Keratinocyte (primary cell): ENCODE data around the gene PLXDC1. TPM values are rescaled to one million over a fixed set of nuclear protein-coding genes. Genes with fewer than 3 reads are reported as not detected.

Source experiments
- DNase-seq: peaks from one replicate; pipeline ENCODE4 v3.0.0-alpha.2; 2011; ENCODE audit warnings: low read depth, missing footprints, low spot score
- FAIRE-seq: peaks from 2 replicates; lab custom pipeline; 2011; peaks lifted over from hg19 to GRCh38; lab: Jason Lieb, UNC
- H2AFZ ChIP-seq: 2 replicates; pipeline ENCODE4 v1.6.0; 2012; ENCODE audit warnings: low read length, control low read depth, inconsistent platforms; ENCODE audit not compliant: control insufficient read depth
- H3K27ac ChIP-seq: 2 replicates; pipeline ENCODE4 v1.5.1; 2011; ENCODE audit warnings: low read length; ENCODE audit not compliant: control insufficient read depth, insufficient read depth
- H3K27me3 ChIP-seq: 3 replicates; pipeline ENCODE4 v1.6.0; 2011; ENCODE audit warnings: low read length; ENCODE audit not compliant: control insufficient read depth, insufficient read depth; ENCODE audit errors: extremely low read depth
- H3K36me3 ChIP-seq, 2 experiments: 2 replicates in 1 of 2; 3 replicates in 1 of 2; pipeline ENCODE4 v1.5.1; 2011; ENCODE audit warnings: low read length in 2 of 2, mild to moderate bottlenecking in 1 of 2; ENCODE audit not compliant: control insufficient read depth in 2 of 2, insufficient read depth in 2 of 2; ENCODE audit errors: extremely low read depth in 1 of 2
- H3K4me1 ChIP-seq: 3 replicates; pipeline ENCODE4 v1.5.1; 2011; ENCODE audit warnings: low read length; ENCODE audit not compliant: control insufficient read depth, insufficient read depth; ENCODE audit errors: extremely low read depth
- H3K4me2 ChIP-seq: 3 replicates; pipeline ENCODE4 v1.6.0; 2011; ENCODE audit warnings: low read depth, low read length; ENCODE audit not compliant: control insufficient read depth, insufficient read depth; ENCODE audit errors: extremely low read depth
- H3K4me3 ChIP-seq, 3 experiments: fragments of 200-600 bp in 1 of 3; sonication (generic) in 1 of 3; 2 replicates in 2 of 3; 3 replicates in 1 of 3; pipeline ENCODE4 v1.5.1; 2011 to 2016; ENCODE audit warnings: low read length in 3 of 3, mild to moderate bottlenecking in 3 of 3, control low read depth in 2 of 3, inconsistent platforms in 1 of 3, low read depth in 1 of 3, mixed read lengths in 1 of 3, mixed run types in 1 of 3, moderate library complexity in 1 of 3; ENCODE audit not compliant: control insufficient read depth in 2 of 3, insufficient read depth in 2 of 3; ENCODE audit errors: extremely low read depth in 1 of 3
- H3K79me2 ChIP-seq: 2 replicates; pipeline ENCODE4 v1.6.0; 2012; ENCODE audit warnings: low read length; ENCODE audit not compliant: control insufficient read depth, insufficient read depth
- H3K9ac ChIP-seq: 3 replicates; pipeline ENCODE4 v1.6.0; 2011; ENCODE audit warnings: low read length; ENCODE audit not compliant: control insufficient read depth, insufficient read depth; ENCODE audit errors: extremely low read depth
- H3K9me1 ChIP-seq: 3 replicates; pipeline ENCODE4 v1.6.0; 2011; ENCODE audit warnings: low read length; ENCODE audit not compliant: control insufficient read depth, insufficient read depth; ENCODE audit errors: extremely low read depth
- H3K9me3 ChIP-seq: 2 replicates; pipeline ENCODE4 v1.5.1; 2012; ENCODE audit warnings: low read depth, low read length; ENCODE audit not compliant: control insufficient read depth
- H4K20me1 ChIP-seq: 3 replicates; pipeline ENCODE4 v1.6.0; 2011; ENCODE audit warnings: low read length; ENCODE audit not compliant: control insufficient read depth, insufficient read depth; ENCODE audit errors: extremely low read depth
- CTCF ChIP-seq, 3 experiments: IDR thresholded peaks in 1 of 3; conservative IDR thresholded peaks in 1 of 3; optimal IDR thresholded peaks in 1 of 3; 2 replicates in 2 of 3; 3 replicates in 1 of 3; pipeline versions ENCODE3 to v1.5.1; 2011; ENCODE audit warnings: low read length in 3 of 3, mild to moderate bottlenecking in 3 of 3, moderate library complexity in 2 of 3, control low read depth in 1 of 3, inconsistent platforms in 1 of 3; ENCODE audit not compliant: insufficient read depth in 2 of 3; ENCODE audit errors: extremely low read depth in 1 of 3
- EZH2 ChIP-seq: IDR thresholded peaks from one replicate; pipeline ENCODE4 v1.6.1; 2012; ENCODE audit warnings: inconsistent platforms, mild to moderate bottlenecking, low read length, moderate library complexity
- dilution Hi-C: fragments of 300-500 bp; cut with MboI; formaldehyde crosslinking; loops from one replicate; pipeline ENCODE4 v1.7.0; 2020; ENCODE audit warnings: low sequenced_read_pairs; ENCODE audit not compliant: extremely low pct_ligation_motif_present
- polyA plus RNA-seq, 5 experiments: library from polyadenylated mRNA; depleted of rRNA in 3 of 5; stranded (reverse) in 3 of 5; stranded (forward) in 1 of 5; unstranded in 1 of 5; fragments of >200 nt; gene quantifications; 1 replicate in 1 of 5; 2 replicates in 3 of 5; 3 replicates in 1 of 5; pipeline versions ENCODE4 v1.2.1 to v1.2.3, GENCODE V29; 2011 to 2012; ENCODE audit warnings: missing spikeins in 2 of 5, low read depth in 1 of 5, low replicate concordance in 1 of 5

Gene PLXDC1
- polyA plus RNA-seq, 1 donor (not counting 4 experiments of a cell fraction or from before 2014, with no cell fraction given), result 0.35 TPM

DNA sequence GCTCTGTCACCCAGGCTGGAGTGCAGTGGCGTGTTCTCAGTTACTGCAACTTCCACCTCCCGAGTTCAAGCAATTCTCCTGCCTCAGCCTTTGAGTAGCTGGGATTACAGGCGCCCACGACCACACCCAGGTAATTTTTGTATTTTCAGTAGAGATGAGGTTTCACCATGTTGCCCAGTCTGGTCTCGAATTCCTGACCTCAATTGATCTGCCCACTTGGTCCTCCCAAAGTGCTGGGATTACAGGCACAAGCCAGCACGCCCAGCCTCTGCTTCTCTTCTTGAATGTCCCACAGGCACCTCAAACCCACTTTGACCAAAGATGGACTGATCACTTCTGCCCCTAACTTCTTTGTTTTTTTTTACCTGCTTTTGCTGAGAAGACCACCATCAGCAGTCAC is 19.1 kb upstream of the PLXDC1 start:
- no peak for DNase-seq
- Histone ChIP-seq H3K27me3 (peaks cover 6% of the 10 kb centered on the region), H3K9me3 (no peaks in the 10 kb centered on the region), H3K4me3 (no peak overlapping the region), H3K36me3 (peaks cover 0 to 3% of the 10 kb centered on the region in 2 experiments), H2AFZ (no peak overlapping the region), H3K27ac (no peak overlapping the region), H3K4me1 (peaks cover 6% of the 10 kb centered on the region), H3K9ac (no peak overlapping the region), H3K4me2 (no peak overlapping the region), H4K20me1 (no peaks in the 10 kb centered on the region), H3K79me2 (no peaks in the 10 kb centered on the region), H3K9me1 (no peaks in the 10 kb centered on the region)
- TF ChIP-seq EZH2, result no peak
- dilution Hi-C loops, result no loop called here
- no peak for FAIRE-seq

GRCh38 chr17:39170109-39170508 is 18.7 kb upstream of the PLXDC1 start:
- Histone ChIP-seq H3K4me3 (no peak overlapping the region), H3K79me2 (no peaks in the 10 kb centered on the region), H3K4me1 (peaks cover 6% of the 10 kb centered on the region), H3K36me3 (no peaks in the 10 kb centered on the region), H3K9ac (no peak overlapping the region), H3K27me3 (peaks cover 10% of the 10 kb centered on the region), H4K20me1 (no peaks in the 10 kb centered on the region), H3K9me1 (no peaks in the 10 kb centered on the region), H2AFZ (no peak overlapping the region), H3K9me3 (no peaks in the 10 kb centered on the region), H3K27ac (no peak overlapping the region), H3K4me2 (no peak overlapping the region)
- dilution Hi-C loops, result no loop called here
- DNase-seq (no peak), FAIRE-seq (no peak)
- TF ChIP-seq EZH2, result no peak
- TF ChIP-seq CTCF (optimal IDR thresholded peaks at IDR 0.05 in 1 of 3, IDR thresholded peaks at IDR 0.05 in 1 of 3, conservative IDR thresholded peaks at IDR 0.05 in 1 of 3; ENCODE audit: extremely low read depth in 1 of 3, insufficient read depth in 2 of 3, low read length in 3 of 3), result no peak

DNA sequence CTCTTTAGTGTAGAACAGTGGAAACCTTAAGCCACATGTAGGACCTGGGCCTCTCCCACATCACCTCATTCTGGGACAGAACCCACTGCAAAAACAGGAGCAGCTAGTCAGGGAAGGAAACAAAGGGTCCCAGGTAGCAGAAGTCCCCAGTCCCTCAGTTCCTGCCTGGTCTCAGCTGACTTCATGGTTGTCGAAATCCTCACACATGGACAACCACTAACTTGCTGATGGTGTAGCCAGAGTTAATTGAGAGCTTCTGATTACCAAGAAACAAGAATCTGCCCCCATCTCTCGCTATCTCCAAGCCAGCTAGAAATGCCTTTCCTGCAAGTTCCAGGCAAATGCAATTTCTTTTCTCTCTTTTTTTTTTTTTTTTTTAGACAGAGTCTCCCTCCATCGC is 18.1 kb upstream of the PLXDC1 start:
- dilution Hi-C loops, result no loop called here
- Histone ChIP-seq H2AFZ (no peak overlapping the region), H3K4me3 (no peak overlapping the region), H3K27me3 (peaks cover 10% of the 10 kb centered on the region), H3K9ac (no peak overlapping the region), H3K79me2 (no peaks in the 10 kb centered on the region), H3K4me2 (no peak overlapping the region), H3K9me3 (no peaks in the 10 kb centered on the region), H3K4me1 (peaks cover 9% of the 10 kb centered on the region), H3K9me1 (no peaks in the 10 kb centered on the region), H3K36me3 (no peaks in the 10 kb centered on the region), H4K20me1 (no peaks in the 10 kb centered on the region), H3K27ac (no peak overlapping the region)
- TF ChIP-seq CTCF (optimal IDR thresholded peaks at IDR 0.05 in 1 of 3, IDR thresholded peaks at IDR 0.05 in 1 of 3, conservative IDR thresholded peaks at IDR 0.05 in 1 of 3; ENCODE audit: extremely low read depth in 1 of 3, insufficient read depth in 2 of 3, low read length in 3 of 3) (no peak), EZH2 (no peak)
- FAIRE-seq (no peak), DNase-seq (no peak)
